HEK293 (cell line): Measurements from ENCODE around the gene RACGAP1.

Experiments
- CTCF ChIA-PET: fragments of 350-600 bp; formaldehyde crosslinking; extraction: SDS; loops from one replicate; lab custom pipeline; 2021; ENCODE audit warnings: antibody characterized with exemption; lab: Yijun Ruan, JAX
- POLR2A ChIA-PET: fragments of 300-600 bp; formaldehyde crosslinking; extraction: SDS; loops from one replicate; lab custom pipeline; 2020; ENCODE audit warnings: antibody characterized with exemption, inconsistent platforms; lab: Yijun Ruan, JAX
- H3K27ac ChIP-seq: fragments of 200-500 bp; sonication (Bioruptor generic); 2 replicates; pipeline ENCODE4 v1.5.1; 2014; ENCODE audit warnings: low read depth, low read length, control low read depth, inconsistent platforms; ENCODE audit errors: extremely low read depth
- H3K36me3 ChIP-seq, 2 experiments: fragments of 200-500 bp in 1 of 2; sonication (Bioruptor generic) in 1 of 2; 1 replicate in 1 of 2; 2 replicates in 1 of 2; pipeline ENCODE4 v1.5.1; 2014 to 2017; ENCODE audit warnings: inconsistent platforms in 2 of 2, low read length in 2 of 2; ENCODE audit not compliant: control insufficient read depth in 2 of 2, insufficient read depth in 1 of 2
- H3K4me1 ChIP-seq: fragments of 200-500 bp; sonication (Bioruptor generic); 2 replicates; pipeline ENCODE4 v1.5.1; 2014; ENCODE audit warnings: mild to moderate bottlenecking, low read length, inconsistent platforms; ENCODE audit not compliant: control insufficient read depth, insufficient read depth
- H3K4me3 ChIP-seq: 2 replicates; pipeline ENCODE4 v1.5.1; 2011; ENCODE audit warnings: low read depth, mild to moderate bottlenecking, control low read depth, low read length, moderate library complexity
- H3K9me3 ChIP-seq: fragments of 200-500 bp; sonication (Bioruptor generic); 2 replicates; pipeline ENCODE4 v1.5.1; 2014; ENCODE audit warnings: low read depth, low read length, inconsistent platforms; ENCODE audit not compliant: control insufficient read depth, insufficient read depth
- CTCF ChIP-seq: fragments of 450-650 bp; formaldehyde crosslinking; IDR thresholded peaks from 2 replicates; pipeline ENCODE4 v1.5.1; 2016; ENCODE audit warnings: missing biosample characterization, missing genetic modification characterization
- GFI1B ChIP-seq: fragments of 450-650 bp; formaldehyde crosslinking; IDR thresholded peaks from 2 replicates; pipeline ENCODE4 v1.5.1; 2016; ENCODE audit warnings: missing biosample characterization, missing genetic modification characterization
- KLF17 ChIP-seq: fragments of 450-650 bp; formaldehyde crosslinking; IDR thresholded peaks from 2 replicates; pipeline ENCODE4 v1.5.1; 2016; ENCODE audit warnings: missing biosample characterization, missing genetic modification characterization
- YY2 ChIP-seq: fragments of 450-650 bp; formaldehyde crosslinking; IDR thresholded peaks from 2 replicates; pipeline ENCODE4 v1.5.1; 2016; ENCODE audit warnings: missing biosample characterization, missing genetic modification characterization
- ZFP37 ChIP-seq: fragments of 450-650 bp; formaldehyde crosslinking; IDR thresholded peaks from 2 replicates; pipeline ENCODE4 v1.5.1; 2016; ENCODE audit warnings: missing biosample characterization, missing genetic modification characterization
- ZNF157 ChIP-seq: fragments of 450-650 bp; formaldehyde crosslinking; IDR thresholded peaks from 2 replicates; pipeline ENCODE4 v1.5.1; 2016; ENCODE audit warnings: missing biosample characterization, missing genetic modification characterization
- ZNF280D ChIP-seq: fragments of 450-650 bp; formaldehyde crosslinking; IDR thresholded peaks from 2 replicates; pipeline ENCODE4 v1.5.1; 2016; ENCODE audit warnings: missing biosample characterization, missing genetic modification characterization
- ZNF354C ChIP-seq: fragments of 450-650 bp; formaldehyde crosslinking; IDR thresholded peaks from 2 replicates; pipeline ENCODE4 v1.5.1; 2016; ENCODE audit warnings: missing biosample characterization, missing genetic modification characterization, low read depth, borderline replicate concordance
- ZNF560 ChIP-seq: fragments of 450-650 bp; formaldehyde crosslinking; IDR thresholded peaks from 2 replicates; pipeline ENCODE4 v1.5.1; 2017; ENCODE audit warnings: missing biosample characterization, missing genetic modification characterization, borderline replicate concordance
- ZNF664 ChIP-seq: fragments of 450-650 bp; formaldehyde crosslinking; IDR thresholded peaks from 2 replicates; pipeline ENCODE4 v1.5.1; 2016; ENCODE audit warnings: missing biosample characterization, missing genetic modification characterization
- TF ChIP-seq, protein P1 (sequence below): fragments of 450-650 bp; formaldehyde crosslinking; conservative IDR thresholded peaks from 2 replicates; pipeline ENCODE4 v1.5.1; 2016; ENCODE audit warnings: low read depth, missing biosample characterization, missing genetic modification characterization

Gene RACGAP1

DNA sequence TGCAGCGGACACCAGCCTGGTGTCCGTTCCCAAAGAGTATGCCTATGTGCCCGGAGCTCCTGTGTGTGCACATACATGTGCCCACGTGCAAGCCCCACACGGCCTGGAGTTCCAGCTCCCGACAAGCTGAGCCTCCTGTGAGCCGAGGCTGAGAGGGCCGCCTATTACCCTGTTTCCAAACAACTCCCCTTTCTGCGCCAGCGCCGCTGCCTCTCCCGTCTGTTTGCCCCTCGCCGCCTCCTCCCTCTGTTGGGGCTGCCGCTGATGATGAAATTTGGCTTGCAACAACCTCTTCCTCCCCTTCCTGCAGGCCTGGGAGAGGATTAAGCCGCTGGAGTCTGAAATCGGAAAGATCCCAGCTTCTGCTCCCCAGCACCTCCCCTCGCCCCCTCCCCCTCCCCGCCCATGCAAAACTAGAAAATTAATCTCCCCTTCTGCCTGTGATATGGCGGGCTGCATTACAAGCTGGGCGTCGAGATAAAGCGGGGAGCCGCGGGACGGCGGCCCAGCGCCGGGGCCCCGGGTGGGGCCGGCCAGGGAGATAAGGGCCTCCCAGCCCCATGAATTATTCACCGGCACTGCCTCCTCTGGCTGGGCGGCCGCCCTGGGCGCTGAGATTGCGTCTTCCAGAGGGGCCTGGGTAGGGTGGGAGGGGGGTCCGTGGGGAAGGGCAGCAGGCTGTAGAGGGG, 25.3 kb upstream of the RACGAP1 start (continued):
- TF ChIP-seq CTCF (tag by site-specific recombination) (no peak), ZNF157 (no peak), KLF17 (tag by site-specific recombination) (no peak), ZNF560 (tag by site-specific recombination) (no peak), ZNF354C (tag by site-specific recombination) (no peak), ZFP37 (tag by site-specific recombination) (no peak), GFI1B (tag by site-specific recombination) (no peak), YY2 (tag by site-specific recombination) (no peak)
- TF ChIP-seq, protein P1, sequence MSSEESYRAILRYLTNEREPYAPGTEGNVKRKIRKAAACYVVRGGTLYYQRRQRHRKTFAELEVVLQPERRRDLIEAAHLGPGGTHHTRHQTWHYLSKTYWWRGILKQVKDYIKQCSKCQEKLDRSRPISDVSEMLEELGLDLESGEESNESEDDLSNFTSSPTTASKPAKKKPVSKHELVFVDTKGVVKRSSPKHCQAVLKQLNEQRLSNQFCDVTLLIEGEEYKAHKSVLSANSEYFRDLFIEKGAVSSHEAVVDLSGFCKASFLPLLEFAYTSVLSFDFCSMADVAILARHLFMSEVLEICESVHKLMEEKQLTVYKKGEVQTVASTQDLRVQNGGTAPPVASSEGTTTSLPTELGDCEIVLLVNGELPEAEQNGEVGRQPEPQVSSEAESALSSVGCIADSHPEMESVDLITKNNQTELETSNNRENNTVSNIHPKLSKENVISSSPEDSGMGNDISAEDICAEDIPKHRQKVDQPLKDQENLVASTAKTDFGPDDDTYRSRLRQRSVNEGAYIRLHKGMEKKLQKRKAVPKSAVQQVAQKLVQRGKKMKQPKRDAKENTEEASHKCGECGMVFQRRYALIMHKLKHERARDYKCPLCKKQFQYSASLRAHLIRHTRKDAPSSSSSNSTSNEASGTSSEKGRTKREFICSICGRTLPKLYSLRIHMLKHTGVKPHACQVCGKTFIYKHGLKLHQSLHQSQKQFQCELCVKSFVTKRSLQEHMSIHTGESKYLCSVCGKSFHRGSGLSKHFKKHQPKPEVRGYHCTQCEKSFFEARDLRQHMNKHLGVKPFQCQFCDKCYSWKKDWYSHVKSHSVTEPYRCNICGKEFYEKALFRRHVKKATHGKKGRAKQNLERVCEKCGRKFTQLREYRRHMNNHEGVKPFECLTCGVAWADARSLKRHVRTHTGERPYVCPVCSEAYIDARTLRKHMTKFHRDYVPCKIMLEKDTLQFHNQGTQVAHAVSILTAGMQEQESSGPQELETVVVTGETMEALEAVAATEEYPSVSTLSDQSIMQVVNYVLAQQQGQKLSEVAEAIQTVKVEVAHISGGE: no peak
- TF ChIP-seq, all 188 proteins: peak for 0

DNA sequence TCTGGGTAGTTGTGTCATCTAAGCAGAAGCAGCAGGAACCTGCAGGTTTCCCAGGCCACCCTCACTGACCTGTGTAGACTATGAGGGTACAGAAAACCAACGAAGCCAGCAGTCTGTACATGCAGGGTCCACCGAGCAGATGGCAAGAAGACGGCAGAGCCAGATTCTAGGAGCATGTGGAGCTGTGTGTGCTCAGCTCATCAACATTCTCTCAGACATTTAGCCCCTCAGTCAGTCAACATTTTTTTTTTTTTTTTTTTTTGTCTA, 24.8 kb upstream of the RACGAP1 start:
- Histone ChIP-seq H3K9me3 (no peaks in the 10 kb centered on the region), H3K27ac (no peak overlapping the region), H3K4me1 (no peaks in the 10 kb centered on the region), H3K4me3 (no peak overlapping the region), H3K36me3 (no peaks in the 10 kb centered on the region)
- POLR2A ChIA-PET: interaction anchor here (0.6 to 0.7 kb wide), 2 partner anchors 16 to 227 kb away, joined by 4 to 5 read pairs; no protein-coding TSS in a partner anchor
- CTCF ChIA-PET: interaction anchor here (0.6 to 4.1 kb wide), 4 partner anchors 12 to 183 kb away, joined by 3 to 55 read pairs (median 3); no protein-coding TSS in a partner anchor
- no peak for TF ChIP-seq ZNF280D
- TF ChIP-seq ZNF664 (tag by site-specific recombination): 0 out of 2 replicates have a peak, but pooled peaks have one; percentile 1
